GM12878 (cell line): ENCODE results near the gene LTBP3. TPM values are rescaled to one million over a fixed set of nuclear protein-coding genes. Genes with fewer than 3 reads are reported as not detected.

Experiments
- BCL3 ChIP-seq: IDR thresholded peaks from 2 replicates; pipeline ENCODE4 v1.6.1; 2011; ENCODE audit warnings: borderline replicate concordance, low read depth, mild to moderate bottlenecking, moderate library complexity, low read length; ENCODE audit not compliant: insufficient read depth, poor library complexity, severe bottlenecking
- CBX3 ChIP-seq: fragments of 200-600 bp; sonication (generic); IDR thresholded peaks from 2 replicates; pipeline ENCODE4 v1.6.1; 2016; ENCODE audit warnings: low read depth, borderline replicate concordance
- CBX5 ChIP-seq: sonication (generic); IDR thresholded peaks from 2 replicates; pipeline ENCODE4 v1.6.1; 2016; ENCODE audit warnings: low read depth, moderate library complexity, mild to moderate bottlenecking, inconsistent platforms
- CHD2 ChIP-seq: IDR thresholded peaks from 2 replicates; pipeline ENCODE4 v1.6.1; 2011; ENCODE audit warnings: low read depth, low read length, improper control_type of control experiment, borderline replicate concordance
- IKZF2 ChIP-seq, 2 experiments: fragments of 450-650 bp; IDR thresholded peaks; 2 replicates each; pipeline ENCODE4 v1.6.1; 2017; ENCODE audit warnings: mild to moderate bottlenecking in 2 of 2, moderate library complexity in 2 of 2
- MEF2A ChIP-seq: IDR thresholded peaks from 2 replicates; pipeline ENCODE4 v1.6.1; 2011; ENCODE audit warnings: low read depth, mild to moderate bottlenecking, low read length, moderate library complexity; ENCODE audit not compliant: insufficient read depth
- MEF2B ChIP-seq: fragments of 450-650 bp; IDR thresholded peaks from 2 replicates; pipeline ENCODE4 v1.6.1; 2018; ENCODE audit warnings: mild to moderate bottlenecking, moderate library complexity; ENCODE audit not compliant: partially characterized antibody, poor library complexity, severe bottlenecking
- MLLT1 ChIP-seq: fragments of 450-650 bp; IDR thresholded peaks from 2 replicates; pipeline ENCODE4 v1.6.1; 2016; ENCODE audit warnings: mild to moderate bottlenecking
- NR2C1 ChIP-seq: fragments of 450-650 bp; IDR thresholded peaks from 2 replicates; pipeline ENCODE4 v1.6.1; 2017; ENCODE audit warnings: antibody characterized with exemption, mild to moderate bottlenecking, moderate library complexity
- NR2F1 ChIP-seq: fragments of 450-650 bp; conservative IDR thresholded peaks from 2 replicates; pipeline ENCODE4 v1.6.1; 2017; ENCODE audit warnings: mild to moderate bottlenecking
- RELA ChIP-seq: fragments of 450-650 bp; IDR thresholded peaks from 2 replicates; pipeline ENCODE4 v1.8.0; 2014; ENCODE audit warnings: borderline replicate concordance; ENCODE audit not compliant: partially characterized antibody
- SIX5 ChIP-seq: IDR thresholded peaks from 2 replicates; pipeline ENCODE4 v1.6.1; 2011; ENCODE audit warnings: mild to moderate bottlenecking, low read depth, low read length, moderate library complexity; ENCODE audit not compliant: severe bottlenecking
- SRF ChIP-seq, 2 experiments: IDR thresholded peaks; 2 replicates each; pipeline ENCODE4 v1.6.1; 2011; ENCODE audit warnings: low read depth in 2 of 2, low read length in 2 of 2, mild to moderate bottlenecking in 1 of 2, moderate library complexity in 1 of 2
- SUZ12 ChIP-seq: fragments of 200-600 bp; sonication (generic); IDR thresholded peaks from one replicate; pipeline ENCODE4 v1.6.1; 2018; ENCODE audit warnings: antibody characterized with exemption, mild to moderate bottlenecking; ENCODE audit not compliant: unreplicated experiment
- USF2 ChIP-seq: IDR thresholded peaks from 2 replicates; pipeline ENCODE4 v1.6.1; 2011; ENCODE audit warnings: low read depth, low read length, improper control_type of control experiment, borderline replicate concordance
- WRNIP1 ChIP-seq: IDR thresholded peaks from 2 replicates; pipeline ENCODE4 v1.6.1; 2011; ENCODE audit warnings: low read depth, low read length, improper control_type of control experiment, borderline replicate concordance
- ZBTB11 ChIP-seq: fragments of 450-650 bp; formaldehyde crosslinking; IDR thresholded peaks from 2 replicates; pipeline ENCODE4 v1.5.0; 2022; ENCODE audit warnings: mild to moderate bottlenecking, missing genetic modification characterization
- ZNF207 ChIP-seq: fragments of 450-650 bp; IDR thresholded peaks from 2 replicates; pipeline ENCODE4 v1.6.1; 2014; ENCODE audit warnings: antibody characterized with exemption, mild to moderate bottlenecking, borderline replicate concordance
- ZSCAN29 ChIP-seq: fragments of 450-650 bp; IDR thresholded peaks from 2 replicates; pipeline ENCODE4 v1.6.1; 2017; ENCODE audit warnings: mild to moderate bottlenecking, moderate library complexity
- polyA plus RNA-seq, 11 experiments: library from polyadenylated mRNA; depleted of rRNA in 4 of 11; unstranded in 6 of 11; stranded (reverse) in 5 of 11; fragments of >200 nt; fragmentation: Nextera tagmentation in 4 of 11; fragmentation: Illumina TruSeq in 1 of 11; extraction: Ambion mirVana in 4 of 11; extraction: Trizol in 1 of 11; gene quantifications; 1 replicate in 1 of 11; 2 replicates in 10 of 11; pipeline versions ENCODE4 v1.2.1 to v1.2.3, GENCODE V29; 2011 to 2016; ENCODE audit warnings: inconsistent platforms in 2 of 11, missing spikeins in 2 of 11, low read depth in 1 of 11
- total RNA-seq, 4 experiments: library from RNA; depleted of rRNA in 3 of 4; stranded (reverse); fragments of >200 nt in 3 of 4; fragmentation: Illumina TruSeq in 1 of 4; extraction: Trizol in 1 of 4; gene quantifications; 2 replicates each; pipeline versions ENCODE4 v1.2.1 to v1.2.3, GENCODE V29; 2013 to 2021

LTBP3 gene
- total and polyA plus RNA-seq, 10 of the 15 experiments (the other 5 are each of a cell fraction or from before 2014, with no cell fraction given), result 2.2 to 12.2 (median 6.2) TPM; not detected in 2

- no peak for TF ChIP-seq WRNIP1
- TF ChIP-seq SIX5, result no peak
- no peak for TF ChIP-seq SUZ12
- TF ChIP-seq MLLT1, result no peak
- TF ChIP-seq NR2F1, result peak; percentile 91
- no peak for TF ChIP-seq MEF2B
- no peak for TF ChIP-seq RELA
- no peak for TF ChIP-seq ZNF207
- TF ChIP-seq USF2, result peak; percentile 1
- no peak for TF ChIP-seq MEF2A
- peak; percentile 58 to 68 for TF ChIP-seq IKZF2 (IDR thresholded peaks at IDR 0.05)
- TF ChIP-seq ZSCAN29, result no peak
- TF ChIP-seq BCL3, result peak; percentile 14
- TF ChIP-seq CBX3, result no peak
- peak; percentile 69; the same call in 1 of the 2 replicates for TF ChIP-seq NR2C1
- TF ChIP-seq CBX5, result no peak
- TF ChIP-seq ZBTB11 (CRISPR knock-in tag), result no peak
- no peak for TF ChIP-seq CHD2
- no peak for TF ChIP-seq SRF (IDR thresholded peaks at IDR 0.05; ENCODE audit: low read depth in 2 of 2, low read length in 2 of 2)
- TF ChIP-seq, all 136 proteins: peak for 42
Observed at GRCh38 chr11:65540290-65541092, 17.7 kb downstream of the LTBP3 start (continued).
